SK-N-MC (cell line): ENCODE measurements around the gene MAPT.

Experiments used
- EZH2 ChIP-seq: fragments of 200-600 bp; sonication (generic); IDR thresholded peaks from one replicate; pipeline ENCODE4 v1.6.1; 2017; ENCODE audit warnings: antibody characterized with exemption
- FOXP2 ChIP-seq: optimal IDR thresholded peaks from 2 replicates; pipeline ENCODE3; 2011; ENCODE audit warnings: mild to moderate bottlenecking, moderate library complexity; ENCODE audit not compliant: insufficient read depth; ENCODE audit errors: extremely low read length, control extremely low read depth
- POLR2AphosphoS5 ChIP-seq: IDR thresholded peaks from 2 replicates; pipeline ENCODE4 v1.6.1; 2012; ENCODE audit warnings: mild to moderate bottlenecking, low read depth, low read length, borderline replicate concordance

DNA sequence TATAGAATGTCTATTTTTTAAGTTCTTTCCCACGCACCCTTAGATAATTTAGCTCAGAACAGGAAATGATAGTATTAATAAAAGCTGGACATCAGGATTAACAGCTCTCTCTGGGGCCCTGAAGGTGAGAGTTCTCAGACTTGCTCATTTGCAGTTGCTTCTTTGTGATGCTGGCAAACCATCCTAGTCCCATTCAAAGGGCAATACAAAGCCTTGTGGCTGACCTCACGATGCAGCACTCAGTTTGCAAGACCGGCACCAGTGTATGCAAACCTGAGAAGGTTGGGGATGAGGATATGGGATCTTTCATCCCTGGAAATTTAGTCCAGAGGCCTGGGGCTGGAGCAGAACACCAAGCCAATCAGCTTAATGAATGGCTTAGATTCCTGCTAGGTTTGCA is 134.0 kb downstream of the MAPT start:
- TF ChIP-seq POLR2AphosphoS5, result no peak
- TF ChIP-seq EZH2, result no peak
- TF ChIP-seq FOXP2, result no peak
